A673 (cell line): ENCODE measurements around the gene UNC50. TPM values are rescaled to one million over a fixed set of nuclear protein-coding genes. Genes with fewer than 3 reads are reported as not detected.
A peak's percentile ranks its signal among the peaks of the same experiment; 100 is the strongest.

Source experiments
- BruUV-seq: library from RNA; stranded (reverse); fragments of 400-500 nt; replicated peaks from 2 replicates; lab custom pipeline; 2021; lab: Mats Ljungman, UMichigan
- CTCF ChIA-PET: fragments of 300-600 bp; sonication (Branson Sonifier 250); formaldehyde crosslinking; loops from one replicate; lab custom pipeline; 2022; ENCODE audit warnings: antibody characterized with exemption; lab: Charles Lee
- POLR2A ChIA-PET: fragments of 300-600 bp; sonication (Branson Sonifier 250); formaldehyde crosslinking; loops from one replicate; lab custom pipeline; 2022; ENCODE audit warnings: antibody characterized with exemption; ENCODE audit not compliant: low non-redundant PET; lab: Charles Lee
- DNase-seq: peaks from one replicate; pipeline ENCODE4 v3.0.0-alpha.2; 2015; ENCODE audit warnings: low spot score
- H3K27ac ChIP-seq: fragments of 200-600 bp; sonication (generic); 2 replicates; pipeline ENCODE4 v1.5.1; 2016; ENCODE audit warnings: mixed run types, low read depth, mild to moderate bottlenecking, mixed read lengths, antibody characterized with exemption, low read length; ENCODE audit not compliant: poor library complexity, severe bottlenecking
- H3K27me3 ChIP-seq: fragments of 200-600 bp; sonication (generic); replicated peaks from 2 replicates; pipeline ENCODE4 v1.6.1; 2017; ENCODE audit warnings: mixed run types, low read depth, mild to moderate bottlenecking, mixed read lengths, antibody characterized with exemption, low read length; ENCODE audit not compliant: insufficient read depth, poor library complexity
- H3K36me3 ChIP-seq: fragments of 200-600 bp; sonication (generic); 2 replicates; pipeline ENCODE4 v1.6.1; 2016; ENCODE audit warnings: mixed run types, mild to moderate bottlenecking, mixed read lengths, antibody characterized with exemption, low read length; ENCODE audit not compliant: insufficient read depth, poor library complexity, severe bottlenecking
- H3K4me1 ChIP-seq: fragments of 200-600 bp; sonication (generic); 2 replicates; pipeline ENCODE4 v1.6.1; 2017; ENCODE audit warnings: mixed run types, mild to moderate bottlenecking, mixed read lengths, antibody characterized with exemption, low read length; ENCODE audit not compliant: insufficient read depth, poor library complexity, severe bottlenecking
- H3K4me3 ChIP-seq: fragments of 200-600 bp; sonication (generic); 2 replicates; pipeline ENCODE4 v1.5.1; 2016; ENCODE audit warnings: low read depth, mixed run types, mild to moderate bottlenecking, mixed read lengths, low read length; ENCODE audit not compliant: poor library complexity, severe bottlenecking
- H3K9me3 ChIP-seq: fragments of 200-600 bp; sonication (generic); 2 replicates; pipeline ENCODE4 v1.6.1; 2016; ENCODE audit warnings: mixed run types, low read depth, mild to moderate bottlenecking, mixed read lengths, antibody characterized with exemption, low read length; ENCODE audit not compliant: poor library complexity, severe bottlenecking
- EZH2 ChIP-seq: fragments of 200-600 bp; sonication (generic); IDR thresholded peaks from 2 replicates; pipeline ENCODE4 v1.6.1; 2017; ENCODE audit warnings: borderline replicate concordance, low read depth, mild to moderate bottlenecking, mixed read lengths, antibody characterized with exemption, low read length; ENCODE audit not compliant: poor library complexity, severe bottlenecking
- intact Hi-C: fragments of 100-400 bp; cut with micrococcal nuclease; formaldehyde crosslinking; loops from one replicate; pipeline ENCODE4 v1.10.0; 2022; ENCODE audit not compliant: unreplicated experiment
- total RNA-seq: library from RNA; stranded (reverse); gene quantifications from 2 replicates; pipeline ENCODE4 v1.2.3, GENCODE V29; 2021
- TF ChIP-seq, protein P1 (sequence below): fragments of 300-800, 200-600 bp; sonication (generic); conservative IDR thresholded peaks from 2 replicates; pipeline ENCODE4 v1.5.1; 2017; ENCODE audit warnings: low read depth, mild to moderate bottlenecking, antibody characterized with exemption, low read length, moderate library complexity, mixed read lengths

UNC50 gene
- total RNA-seq, 1 experiment from 2014 or later = 32.5 TPM

DNA sequence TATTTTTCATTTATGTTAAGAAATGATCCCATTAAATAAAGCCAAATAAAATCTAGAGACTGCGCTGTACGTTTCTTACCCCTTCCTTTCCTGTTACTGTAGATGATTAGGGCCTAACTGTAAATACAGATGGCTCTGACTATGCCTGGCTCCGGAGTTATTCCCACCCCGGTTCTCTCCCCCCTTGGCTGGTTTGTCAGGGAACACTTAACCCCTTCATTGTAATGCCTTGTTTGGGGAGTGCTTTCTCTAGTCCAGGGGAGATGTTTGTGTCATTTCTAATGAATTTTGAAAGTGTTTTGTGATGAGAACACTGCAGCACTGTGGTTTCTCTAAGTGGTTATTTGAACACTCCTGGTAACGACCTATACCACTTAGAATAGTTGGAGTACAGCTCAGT lies 8.8 kb downstream of the UNC50 start:
- Histone ChIP-seq H3K27ac (no peak overlapping the region), H3K36me3 (peaks cover 52% of the 10 kb centered on the region), H3K9me3 (no peaks in the 10 kb centered on the region), H3K27me3 (no peaks in the 10 kb centered on the region), H3K4me3 (no peak overlapping the region), H3K4me1 (no peaks in the 10 kb centered on the region)
- TF ChIP-seq, protein P1, sequence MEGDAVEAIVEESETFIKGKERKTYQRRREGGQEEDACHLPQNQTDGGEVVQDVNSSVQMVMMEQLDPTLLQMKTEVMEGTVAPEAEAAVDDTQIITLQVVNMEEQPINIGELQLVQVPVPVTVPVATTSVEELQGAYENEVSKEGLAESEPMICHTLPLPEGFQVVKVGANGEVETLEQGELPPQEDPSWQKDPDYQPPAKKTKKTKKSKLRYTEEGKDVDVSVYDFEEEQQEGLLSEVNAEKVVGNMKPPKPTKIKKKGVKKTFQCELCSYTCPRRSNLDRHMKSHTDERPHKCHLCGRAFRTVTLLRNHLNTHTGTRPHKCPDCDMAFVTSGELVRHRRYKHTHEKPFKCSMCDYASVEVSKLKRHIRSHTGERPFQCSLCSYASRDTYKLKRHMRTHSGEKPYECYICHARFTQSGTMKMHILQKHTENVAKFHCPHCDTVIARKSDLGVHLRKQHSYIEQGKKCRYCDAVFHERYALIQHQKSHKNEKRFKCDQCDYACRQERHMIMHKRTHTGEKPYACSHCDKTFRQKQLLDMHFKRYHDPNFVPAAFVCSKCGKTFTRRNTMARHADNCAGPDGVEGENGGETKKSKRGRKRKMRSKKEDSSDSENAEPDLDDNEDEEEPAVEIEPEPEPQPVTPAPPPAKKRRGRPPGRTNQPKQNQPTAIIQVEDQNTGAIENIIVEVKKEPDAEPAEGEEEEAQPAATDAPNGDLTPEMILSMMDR = no peak
- TF ChIP-seq EZH2 = no peak
- POLR2A ChIA-PET = no interaction called here
- no peak for DNase-seq
- CTCF ChIA-PET = no interaction called here
- BruUV-seq = no TSS peak
- intact Hi-C loops = no loop called here

DNA sequence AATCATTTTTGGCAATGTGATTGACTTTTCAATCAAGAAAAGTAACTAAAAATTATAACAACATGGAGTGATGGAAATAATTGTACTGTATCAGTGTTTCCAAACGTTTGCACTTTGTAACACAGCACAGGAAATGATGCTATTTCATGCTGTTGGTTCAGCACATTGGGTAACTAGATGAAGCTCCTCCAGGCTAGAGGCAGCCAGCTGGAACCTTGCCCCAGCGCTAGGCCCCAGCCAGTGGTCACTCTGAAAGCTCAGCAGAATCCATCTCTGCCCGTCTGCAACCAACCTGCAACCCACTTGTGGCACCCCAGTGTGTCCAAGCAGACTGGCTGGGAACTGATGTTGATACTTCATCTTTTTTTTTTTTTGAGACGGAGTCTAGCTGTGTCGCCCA lies 15.3 kb downstream of the UNC50 start:
- no peak overlapping the region for H3K27ac ChIP-seq
- intact Hi-C loops = no loop called here
- no peak overlapping the region for H3K4me3 ChIP-seq
- CTCF ChIA-PET = no interaction called here
- DNase-seq = no peak
- TF ChIP-seq, protein P1 = no peak
- TF ChIP-seq EZH2 = no peak
- H3K27me3 ChIP-seq = no peaks in the 10 kb centered on the region
- BruUV-seq = no TSS peak
- H3K36me3 ChIP-seq = peaks cover 3% of the 10 kb centered on the region
- no peaks in the 10 kb centered on the region for H3K4me1 ChIP-seq
- H3K9me3 ChIP-seq = no peaks in the 10 kb centered on the region
- POLR2A ChIA-PET = no interaction called here

DNA sequence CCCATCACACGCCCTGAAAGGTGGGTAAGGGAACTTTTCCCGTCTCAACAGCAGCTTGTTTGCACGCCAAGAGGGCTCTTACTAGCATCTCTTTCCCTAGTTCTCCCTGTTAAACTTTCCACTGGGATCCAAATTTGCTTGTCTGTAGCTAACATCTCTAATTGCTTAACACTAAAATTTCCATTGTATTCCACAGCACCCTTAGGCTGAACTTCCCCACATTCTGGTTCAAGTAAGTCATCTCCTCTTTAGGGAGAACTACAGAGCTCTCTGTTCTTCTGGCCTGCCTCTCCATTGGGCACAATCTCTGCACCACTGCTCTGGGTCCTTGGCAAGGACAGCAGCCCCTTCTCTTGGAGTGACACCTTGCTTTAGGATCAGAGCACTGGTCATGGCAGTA lies 24.0 kb downstream of the UNC50 start:
- DNase-seq = no peak
- Histone ChIP-seq H3K36me3 (no peaks in the 10 kb centered on the region), H3K27ac (no peak overlapping the region), H3K27me3 (no peaks in the 10 kb centered on the region), H3K9me3 (no peaks in the 10 kb centered on the region), H3K4me3 (no peak overlapping the region), H3K4me1 (no peaks in the 10 kb centered on the region)
- POLR2A ChIA-PET = interaction anchor here (0.6 kb wide), 1 partner anchor 624 kb away, joined by 14 read pairs; no protein-coding TSS in a partner anchor
- no peak for TF ChIP-seq EZH2
- intact Hi-C loops = no loop called here
- CTCF ChIA-PET = interaction anchor here (1.1 kb wide), 1 partner anchor 248 kb away, joined by 7 read pairs; no protein-coding TSS in a partner anchor
- no TSS peak for BruUV-seq

DNA sequence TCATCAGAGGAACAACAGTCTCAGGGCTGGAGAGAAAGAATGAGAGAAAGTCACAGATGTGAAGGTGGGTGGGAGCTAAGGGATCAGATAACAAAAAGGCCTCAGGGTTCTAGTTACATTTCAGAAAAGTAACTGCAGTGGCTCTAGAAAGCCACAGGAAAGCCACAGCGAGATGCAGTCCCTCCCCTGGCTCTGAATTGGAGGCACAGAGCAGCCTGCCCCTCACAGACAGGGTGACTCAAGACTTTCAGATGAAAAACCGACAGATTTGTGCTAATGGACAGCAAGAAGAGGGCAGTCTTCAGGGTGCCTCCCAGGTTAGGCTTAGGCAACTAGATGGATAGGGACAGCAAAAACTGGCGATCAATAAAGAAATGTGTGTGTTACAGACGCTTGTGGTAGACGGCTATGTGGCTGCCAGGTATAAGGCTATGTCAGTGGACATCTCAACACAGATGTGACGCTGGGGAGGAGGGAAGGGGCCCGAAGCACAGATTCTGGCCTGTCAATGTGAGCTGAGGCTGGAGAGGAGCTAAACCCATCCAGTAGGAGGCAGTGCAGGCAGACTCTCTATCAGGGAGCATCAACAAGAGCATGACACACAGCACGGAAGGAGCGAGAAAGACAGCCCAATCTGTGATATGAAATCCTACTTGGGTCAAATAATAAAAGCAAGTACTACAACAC lies 26.2 kb downstream of the UNC50 start:
- no peaks in the 10 kb centered on the region for H3K9me3 ChIP-seq
- DNase-seq = peak; percentile 11

More for the DNA sequence above, 26.2 kb downstream of the UNC50 start:
- no TSS peak for BruUV-seq
- POLR2A ChIA-PET = interaction anchor here (0.6 kb wide), 1 partner anchor 99 kb away, joined by 3 read pairs; no protein-coding TSS in a partner anchor
- CTCF ChIA-PET = no interaction called here
- Histone ChIP-seq H3K27ac (no peak overlapping the region), H3K4me1 (no peaks in the 10 kb centered on the region), H3K27me3 (no peaks in the 10 kb centered on the region), H3K36me3 (no peaks in the 10 kb centered on the region), H3K4me3 (no peak overlapping the region)
- TF ChIP-seq, protein P1 = peak; percentile 52
- TF ChIP-seq EZH2 = no peak
- intact Hi-C loops = no loop called here
